ENCODE results near the gene OR2L8.

Gene OR2L8

GRCh38 chr1:247962911-247963588 lies 14.4 kb downstream of the OR2L8 start:
- Histone ChIP-seq H3K79me2 (ENCODE audit: control insufficient read depth, insufficient read depth, low read length) (no peaks in the 10 kb centered on the region), H3K27me3 (ENCODE audit: insufficient read depth, low read length, poor library complexity) (no peaks in the 10 kb centered on the region), H3K27ac (ENCODE audit: low read depth, low read length) (no peak overlapping the region), H4K5ac (ENCODE audit: low read length) (no peak overlapping the region), H3K18ac (ENCODE audit: low read length) (no peak overlapping the region), H4K8ac (ENCODE audit: low read depth, low read length) (no peak overlapping the region), H3K36me3 (ENCODE audit: control insufficient read depth, insufficient read depth, low read length) (no peaks in the 10 kb centered on the region), H2BK5ac (ENCODE audit: low read length) (no peak overlapping the region), H2AK5ac (ENCODE audit: low read length) (no peak overlapping the region), H3K4me3 (ENCODE audit: low read length) (no peak overlapping the region), H2BK120ac (ENCODE audit: low read depth, low read length) (no peak overlapping the region), H3K23ac (ENCODE audit: low read length) (no peak overlapping the region), H3K4me2 (ENCODE audit: low read length) (no peak overlapping the region), H3K56ac (ENCODE audit: low read length) (no peak overlapping the region), H2BK15ac (replicated peaks; ENCODE audit: low read depth) (no peak overlapping the region), H3K4me1 (ENCODE audit: control insufficient read depth, low read depth, low read length) (no peaks in the 10 kb centered on the region), H3K9ac (ENCODE audit: low read length) (no peak overlapping the region), H3K4ac (ENCODE audit: low read depth, low read length) (no peak overlapping the region), H3K79me1 (ENCODE audit: low read length) (no peaks in the 10 kb centered on the region)
- no peak for DNase-seq
- WGBS (ENCODE audit: extremely low coverage, insufficient coverage, low lambda C conversion rate) = no CpG with 5 or more reads among the region's 4 CpGs

DNA sequence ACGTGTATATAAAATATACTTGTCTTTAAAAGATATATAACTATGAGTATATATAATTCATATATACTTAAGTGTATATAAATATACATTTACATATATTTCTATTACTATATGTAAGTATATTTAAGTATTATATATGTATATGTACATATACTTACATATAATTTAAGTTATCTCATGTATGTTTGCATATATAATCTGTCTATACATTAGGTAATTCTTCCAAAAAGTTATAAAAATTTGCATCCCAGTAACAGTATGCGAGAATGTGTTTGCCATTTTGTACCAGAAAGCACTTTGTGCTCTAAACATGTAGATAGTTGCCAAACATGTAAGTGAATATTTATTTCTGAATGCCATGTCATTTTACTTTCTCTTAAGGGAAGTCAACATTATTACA lies 16.3 kb downstream of the OR2L8 start, which contains the start of gene OR2AK2:
Gene OR2AK2, plus strand, starts transcription at position 301 of the 400 bp plus-strand sequence. CDS start 144 bp downstream, outside the sequence.
- Histone ChIP-seq H2AK5ac (ENCODE audit: low read length) (no peak within 1 kb of the TSS), H3K27me3 (ENCODE audit: insufficient read depth, low read length, poor library complexity) (no peaks in the 10 kb centered on the region), H3K4me1 (ENCODE audit: control insufficient read depth, low read depth, low read length) (no peaks in the 10 kb centered on the region), H3K27ac (ENCODE audit: low read depth, low read length) (no peak within 1 kb of the TSS), H3K79me2 (ENCODE audit: control insufficient read depth, insufficient read depth, low read length) (no peaks in the 10 kb centered on the region), H4K5ac (ENCODE audit: low read length) (no peak within 1 kb of the TSS), H3K56ac (ENCODE audit: low read length) (no peak within 1 kb of the TSS), H2BK120ac (ENCODE audit: low read depth, low read length) (no peak within 1 kb of the TSS), H3K36me3 (ENCODE audit: control insufficient read depth, insufficient read depth, low read length) (no peaks in the 10 kb centered on the region), H3K18ac (ENCODE audit: low read length) (no peak within 1 kb of the TSS), H3K4me2 (ENCODE audit: low read length) (no peak within 1 kb of the TSS), H3K4me3 (ENCODE audit: low read length) (no peak within 1 kb of the TSS), H3K79me1 (ENCODE audit: low read length) (no peaks in the 10 kb centered on the region), H2BK5ac (ENCODE audit: low read length) (no peak within 1 kb of the TSS), H3K9ac (ENCODE audit: low read length) (no peak within 1 kb of the TSS), H3K4ac (ENCODE audit: low read depth, low read length) (no peak within 1 kb of the TSS), H4K8ac (ENCODE audit: low read depth, low read length) (no peak within 1 kb of the TSS), H3K23ac (ENCODE audit: low read length) (no peak within 1 kb of the TSS), H2BK15ac (replicated peaks; ENCODE audit: low read depth) (no peak within 1 kb of the TSS)
- WGBS (ENCODE audit: extremely low coverage, insufficient coverage, low lambda C conversion rate) = no CpG with 5 or more reads among the region's 2 CpGs
- DNase-seq = no peak

DNA sequence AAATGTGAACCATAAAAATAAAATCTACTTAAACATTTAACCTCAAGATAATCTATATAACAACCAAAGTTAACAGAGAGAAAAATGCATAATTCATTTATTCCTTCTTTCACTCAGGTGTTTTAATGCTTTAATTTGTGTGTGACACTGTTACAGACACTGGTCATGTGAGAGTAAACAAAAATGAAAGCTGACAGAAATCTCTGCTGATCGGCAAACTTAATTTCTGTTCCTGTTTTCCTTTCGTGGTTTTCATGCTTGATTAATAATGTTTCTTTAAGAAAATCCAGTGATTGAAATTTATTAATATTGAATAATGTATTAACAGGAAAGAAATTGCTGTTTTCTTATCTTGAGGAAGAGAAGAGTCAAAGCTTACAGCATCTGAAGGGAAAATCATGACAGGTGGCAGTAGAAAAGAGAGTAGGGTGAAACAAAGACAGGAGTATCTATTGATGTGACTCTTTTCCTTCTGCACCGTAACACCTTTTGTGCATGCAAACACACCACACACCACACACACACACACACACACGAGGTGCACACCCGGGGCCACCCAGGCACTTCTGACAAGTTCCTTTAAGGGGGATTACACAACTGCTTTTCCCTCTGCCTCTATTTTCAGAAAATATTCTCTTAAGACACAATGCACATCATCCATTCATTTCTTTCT lies 18.0 kb downstream of the OR2L8 start:
- Histone ChIP-seq H4K8ac (ENCODE audit: low read depth, low read length) (no peak overlapping the region), H3K4ac (ENCODE audit: low read depth, low read length) (no peak overlapping the region), H4K5ac (ENCODE audit: low read length) (no peak overlapping the region), H3K4me2 (ENCODE audit: low read length) (no peak overlapping the region), H2AK5ac (ENCODE audit: low read length) (no peak overlapping the region), H3K18ac (ENCODE audit: low read length) (no peak overlapping the region), H3K56ac (ENCODE audit: low read length) (no peak overlapping the region), H3K23ac (ENCODE audit: low read length) (no peak overlapping the region), H2BK5ac (ENCODE audit: low read length) (no peak overlapping the region), H3K36me3 (ENCODE audit: control insufficient read depth, insufficient read depth, low read length) (no peaks in the 10 kb centered on the region), H3K79me1 (ENCODE audit: low read length) (no peaks in the 10 kb centered on the region), H2BK120ac (ENCODE audit: low read depth, low read length) (no peak overlapping the region), H3K9ac (ENCODE audit: low read length) (no peak overlapping the region), H3K4me1 (ENCODE audit: control insufficient read depth, low read depth, low read length) (no peaks in the 10 kb centered on the region), H3K79me2 (ENCODE audit: control insufficient read depth, insufficient read depth, low read length) (no peaks in the 10 kb centered on the region), H3K4me3 (ENCODE audit: low read length) (no peak overlapping the region), H2BK15ac (replicated peaks; ENCODE audit: low read depth) (no peak overlapping the region), H3K27ac (ENCODE audit: low read depth, low read length) (no peak overlapping the region), H3K27me3 (ENCODE audit: insufficient read depth, low read length, poor library complexity) (no peaks in the 10 kb centered on the region)
- no peak for DNase-seq
- WGBS (ENCODE audit: extremely low coverage, insufficient coverage, low lambda C conversion rate) = no CpG with 5 or more reads among the region's 5 CpGs

DNA sequence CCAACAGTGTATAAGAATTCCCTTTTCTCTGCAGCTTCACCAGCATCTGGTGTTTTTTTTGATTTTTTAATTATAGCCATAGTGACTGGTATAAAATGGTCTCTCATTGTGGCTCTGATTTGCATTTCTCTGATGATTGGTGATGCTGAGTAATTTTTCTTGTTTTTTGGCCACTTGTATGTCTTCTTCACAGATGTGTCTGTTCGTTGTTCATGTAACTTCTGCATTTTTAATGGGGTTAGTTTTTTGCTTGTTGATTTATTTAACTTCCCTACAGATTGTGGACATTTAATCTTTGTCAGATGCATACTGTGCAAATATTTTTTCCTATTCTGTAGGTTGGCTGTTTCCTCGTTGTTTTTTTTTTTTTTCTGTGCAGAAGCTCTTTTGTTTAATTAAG lies 44.3 kb downstream of the OR2L8 start:
- H3K79me2 ChIP-seq (ENCODE audit: control insufficient read depth, insufficient read depth, low read length) = no peaks in the 10 kb centered on the region
- WGBS (ENCODE audit: extremely low coverage, insufficient coverage, low lambda C conversion rate) = no CpG with 5 or more reads among the region's 2 CpGs

GRCh38 chr1:247998811-247999210 lies 50.2 kb downstream of the OR2L8 start:
- H3K4me1 ChIP-seq (ENCODE audit: control insufficient read depth, low read depth, low read length) = no peaks in the 10 kb centered on the region
- H4K8ac ChIP-seq (ENCODE audit: low read depth, low read length) = no peak overlapping the region
- H3K79me2 ChIP-seq (ENCODE audit: control insufficient read depth, insufficient read depth, low read length) = no peaks in the 10 kb centered on the region
- no peak overlapping the region for H3K4ac ChIP-seq (ENCODE audit: low read depth, low read length)
- no peak overlapping the region for H4K5ac ChIP-seq (ENCODE audit: low read length)
- no peak overlapping the region for H3K27ac ChIP-seq (ENCODE audit: low read depth, low read length)
- no peak overlapping the region for H2BK120ac ChIP-seq (ENCODE audit: low read depth, low read length)
- H3K36me3 ChIP-seq (ENCODE audit: control insufficient read depth, insufficient read depth, low read length) = no peaks in the 10 kb centered on the region
- DNase-seq = no peak
- no peaks in the 10 kb centered on the region for H3K79me1 ChIP-seq (ENCODE audit: low read length)
- no peak overlapping the region for H2BK15ac ChIP-seq (replicated peaks; ENCODE audit: low read depth)
- H3K4me2 ChIP-seq (ENCODE audit: low read length) = no peak overlapping the region
- no peak overlapping the region for H3K4me3 ChIP-seq (ENCODE audit: low read length)
- H2AK5ac ChIP-seq (ENCODE audit: low read length) = no peak overlapping the region
- no CpG with 5 or more reads among the region's 2 CpGs for WGBS (ENCODE audit: extremely low coverage, insufficient coverage, low lambda C conversion rate)
- no peak overlapping the region for H3K56ac ChIP-seq (ENCODE audit: low read length)
- no peak overlapping the region for H3K18ac ChIP-seq (ENCODE audit: low read length)
- H3K23ac ChIP-seq (ENCODE audit: low read length) = no peak overlapping the region
- no peak overlapping the region for H3K9ac ChIP-seq (ENCODE audit: low read length)
- no peak overlapping the region for H2BK5ac ChIP-seq (ENCODE audit: low read length)
- no peaks in the 10 kb centered on the region for H3K27me3 ChIP-seq (ENCODE audit: insufficient read depth, low read length, poor library complexity)

More for the DNA sequence above, 44.3 kb downstream of the OR2L8 start:
- Histone ChIP-seq H3K27ac (ENCODE audit: low read depth, low read length) (no peak overlapping the region), H4K8ac (ENCODE audit: low read depth, low read length) (no peak overlapping the region), H3K4me3 (ENCODE audit: low read length) (no peak overlapping the region), H2BK5ac (ENCODE audit: low read length) (no peak overlapping the region), H4K5ac (ENCODE audit: low read length) (no peak overlapping the region), H3K4me2 (ENCODE audit: low read length) (no peak overlapping the region), H3K79me1 (ENCODE audit: low read length) (no peaks in the 10 kb centered on the region), H3K4me1 (ENCODE audit: control insufficient read depth, low read depth, low read length) (no peaks in the 10 kb centered on the region), H3K4ac (ENCODE audit: low read depth, low read length) (no peak overlapping the region), H3K36me3 (ENCODE audit: control insufficient read depth, insufficient read depth, low read length) (no peaks in the 10 kb centered on the region), H2BK120ac (ENCODE audit: low read depth, low read length) (no peak overlapping the region), H3K27me3 (ENCODE audit: insufficient read depth, low read length, poor library complexity) (no peaks in the 10 kb centered on the region), H2BK15ac (replicated peaks; ENCODE audit: low read depth) (no peak overlapping the region), H3K18ac (ENCODE audit: low read length) (no peak overlapping the region), H3K9ac (ENCODE audit: low read length) (no peak overlapping the region), H3K56ac (ENCODE audit: low read length) (no peak overlapping the region), H2AK5ac (ENCODE audit: low read length) (no peak overlapping the region), H3K23ac (ENCODE audit: low read length) (no peak overlapping the region)
- no peak for DNase-seq

Data from mesendoderm (in vitro differentiated cells).